8988T (cell line): ENCODE data around the gene IL10RA.
"Not testable (repeated sequence)": the region's sequence is repeated elsewhere in the genome, so short reads cannot be mapped to it uniquely, and the experiment has no call there.

Experiments
- DNase-seq: peaks from one replicate; pipeline ENCODE4 v3.0.0; 2011

The IL10RA gene

DNA sequence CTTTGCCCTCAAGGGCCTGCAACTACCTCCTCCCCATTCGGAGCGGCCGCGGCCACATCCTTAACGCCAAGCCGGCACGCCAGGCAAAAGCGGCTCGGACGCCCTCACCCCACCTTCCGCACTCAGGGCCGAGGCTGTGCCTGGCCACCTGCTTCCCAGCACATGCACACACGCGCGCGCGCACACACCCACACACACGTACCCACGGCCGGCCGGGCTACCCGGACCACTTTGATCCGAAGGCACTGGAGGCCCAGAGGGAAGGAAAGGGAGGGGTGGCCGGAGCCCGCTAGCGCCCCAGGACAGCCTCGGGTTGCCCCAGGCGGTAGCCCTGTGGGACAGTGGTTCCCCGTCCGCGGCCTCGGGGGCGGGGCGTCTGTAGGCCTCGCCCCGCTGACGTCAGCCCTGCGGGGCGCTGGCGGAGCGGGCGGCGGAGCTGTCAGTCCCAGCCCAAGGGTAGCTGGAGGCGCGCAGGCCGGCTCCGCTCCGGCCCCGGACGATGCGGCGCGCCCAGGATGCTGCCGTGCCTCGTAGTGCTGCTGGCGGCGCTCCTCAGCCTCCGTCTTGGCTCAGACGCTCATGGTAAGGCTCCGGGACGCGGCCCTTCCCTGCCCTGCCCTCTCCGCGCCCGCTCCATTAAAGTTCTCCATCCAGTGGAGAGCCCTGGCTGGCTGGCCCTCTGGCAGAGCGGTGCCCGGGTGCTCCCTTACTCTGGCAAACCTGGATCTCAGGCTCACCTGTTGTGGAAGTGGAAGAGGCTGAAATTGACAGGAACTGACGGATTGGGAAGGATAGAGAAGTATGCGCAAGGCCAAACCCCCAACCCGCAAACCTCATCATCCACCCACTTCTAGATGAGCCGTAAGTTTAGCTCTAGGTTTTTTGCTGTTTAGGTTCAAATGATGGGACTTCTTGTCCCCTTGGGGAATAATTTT, at the start of gene IL10RA:
IL10RA (plus strand) TSS at position 442 of the 935 bp plus-strand sequence; CDS start at position 516, 74 bp downstream.
- peak; percentile 98 for DNase-seq

DNA sequence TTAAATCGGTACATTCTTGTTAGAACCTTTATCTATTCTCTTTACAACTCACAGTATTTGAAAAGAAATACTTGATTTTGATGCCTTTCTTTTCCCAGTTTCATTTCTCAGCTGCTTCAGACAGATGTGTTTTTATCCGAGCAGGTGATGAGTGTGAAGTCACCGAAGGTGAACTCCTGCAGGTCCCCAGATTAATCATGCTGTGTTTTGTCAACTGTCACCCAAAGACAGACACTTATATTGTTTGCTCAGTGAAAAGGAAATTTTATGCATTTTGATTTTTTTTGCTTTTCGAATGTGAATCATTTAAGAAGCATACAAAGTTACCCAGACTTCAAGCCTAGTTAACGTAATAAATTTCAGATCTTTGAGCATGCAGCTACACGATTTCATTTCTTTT, 49.2 kb upstream of the IL10RA start:
- no peak for DNase-seq

DNA sequence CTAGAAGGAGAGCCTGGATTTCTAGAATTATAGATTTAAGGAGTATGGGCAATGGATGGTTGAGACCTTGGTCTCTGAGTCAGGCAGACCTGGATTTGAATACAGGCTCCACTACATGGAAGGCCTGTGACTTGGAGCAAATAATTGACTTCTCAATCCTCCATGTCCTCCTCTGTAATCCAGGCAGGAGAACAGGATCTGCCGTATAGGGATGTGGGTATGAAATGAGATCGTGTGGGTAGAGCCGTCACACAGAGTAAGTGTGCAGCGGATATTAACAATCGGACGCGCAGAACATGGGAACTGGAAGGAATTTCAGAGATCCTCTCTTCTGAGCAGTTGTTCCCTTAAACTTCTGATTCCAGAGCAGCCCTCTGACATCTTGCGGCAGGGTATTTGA, 45.5 kb upstream of the IL10RA start:
- no peak for DNase-seq

DNA sequence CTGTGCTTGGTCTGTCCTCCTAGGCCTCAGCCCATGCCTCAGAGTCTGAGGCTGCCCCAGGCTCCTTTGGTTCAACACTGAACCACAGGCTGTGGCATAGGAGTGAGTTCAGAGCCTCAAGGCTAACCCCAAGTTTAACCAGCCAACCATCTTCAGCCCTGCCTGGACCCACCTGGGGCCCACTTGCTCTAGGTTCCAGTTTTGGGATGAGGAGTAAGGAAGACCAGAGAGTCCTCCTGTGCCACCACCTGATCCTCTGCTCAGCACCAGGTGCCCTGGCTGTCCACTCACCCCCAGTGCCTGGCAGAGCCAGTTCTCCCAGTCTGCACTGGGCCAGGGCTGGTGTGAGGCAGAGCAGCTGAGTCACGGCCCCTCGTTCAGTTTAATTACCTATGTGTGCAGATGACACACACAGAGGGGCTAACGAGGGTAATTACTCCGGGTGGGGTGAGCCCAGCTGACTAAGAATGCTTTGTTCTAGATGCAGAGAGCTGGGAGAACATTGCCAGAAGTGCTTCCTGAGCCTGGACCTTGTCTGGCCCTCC, 45.0 kb upstream of the IL10RA start:
- no peak for DNase-seq

DNA sequence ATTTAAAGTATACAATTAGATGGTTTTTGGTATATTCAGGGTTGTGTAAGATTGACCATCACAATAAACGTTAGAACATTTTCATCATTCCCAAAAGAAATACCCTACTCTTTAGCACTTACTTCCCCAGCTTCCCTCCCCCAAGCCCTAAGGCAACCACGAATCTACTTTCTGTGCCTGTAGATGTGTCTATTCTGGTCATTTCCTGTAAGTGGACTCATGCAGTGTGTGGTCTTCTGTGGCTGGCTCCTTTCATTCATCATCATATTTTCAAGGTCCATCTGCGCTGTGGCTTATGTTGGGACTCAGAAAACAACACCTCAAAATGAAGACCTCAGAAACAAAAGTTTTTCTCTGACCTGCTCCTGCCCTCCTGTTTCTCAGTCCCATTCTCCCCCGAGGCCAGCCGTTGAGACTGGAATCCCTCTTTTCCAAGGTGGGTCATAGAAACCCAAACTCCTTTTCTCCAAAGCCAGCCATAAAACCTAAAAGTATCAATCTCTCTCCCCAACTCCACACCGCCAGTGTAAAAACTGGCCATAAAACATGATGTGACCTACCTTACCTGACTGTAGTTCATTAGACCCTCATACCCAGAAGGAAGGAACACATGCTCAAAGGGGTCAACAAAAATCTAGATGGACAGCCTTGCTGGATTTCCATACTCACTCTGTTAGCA, 44.1 kb upstream of the IL10RA start:
- no peak for DNase-seq

DNA sequence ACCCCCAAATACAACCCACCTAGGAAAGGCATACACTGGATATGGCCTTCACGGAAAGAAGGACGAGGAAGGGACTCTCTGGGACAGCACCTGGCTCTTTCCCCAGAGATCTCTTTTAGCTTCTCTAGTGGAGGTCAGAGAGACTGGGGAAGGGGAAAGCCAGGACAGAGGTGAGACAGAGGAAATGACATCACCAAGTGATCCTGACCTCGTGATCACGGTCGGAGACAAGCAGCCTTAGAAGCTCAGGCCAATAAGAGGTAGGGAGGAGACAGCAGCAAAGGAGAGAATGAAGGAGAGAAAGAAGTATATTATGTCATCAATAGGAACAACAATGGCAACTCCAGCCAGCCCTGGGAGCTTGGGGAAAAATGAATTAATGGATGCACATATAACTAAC, 41.6 kb upstream of the IL10RA start:
- DNase-seq: no peak

DNA sequence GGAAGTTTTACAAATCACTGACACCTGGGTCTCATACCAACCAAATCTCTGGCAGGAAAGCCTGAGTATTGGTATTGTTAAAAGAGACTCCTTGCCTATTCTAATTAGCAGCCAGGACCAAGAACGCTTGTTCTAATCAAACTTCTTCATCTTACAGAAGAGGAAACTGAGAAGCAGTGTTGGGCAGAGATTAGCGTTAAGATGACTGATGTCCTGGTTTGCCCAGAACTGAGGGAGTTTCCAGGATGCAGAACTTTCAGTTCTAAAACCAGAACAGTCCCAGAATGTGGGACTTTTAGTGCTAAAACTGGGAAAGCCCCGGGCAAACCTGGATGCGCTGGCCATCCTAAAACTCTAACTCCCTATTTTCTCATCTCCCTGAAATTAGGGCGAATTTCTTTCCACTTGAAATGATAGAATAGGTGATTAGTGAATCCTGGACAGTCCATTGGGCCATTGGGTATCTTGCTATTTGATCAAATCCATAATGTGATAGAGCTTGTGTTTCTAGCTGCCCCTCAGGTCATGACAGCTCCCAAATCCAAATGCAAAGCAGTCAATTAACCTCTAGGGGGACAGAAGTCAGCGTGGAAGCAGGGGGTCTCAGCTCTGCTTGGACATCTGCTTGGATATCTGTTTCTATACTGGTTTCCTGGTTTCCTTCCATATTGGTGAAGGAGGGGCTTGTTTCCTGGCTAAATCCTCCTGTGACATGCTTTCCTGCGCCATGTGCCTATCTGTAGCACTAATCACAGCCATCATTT, 41.0 kb upstream of the IL10RA start:
- DNase-seq: no peak

DNA sequence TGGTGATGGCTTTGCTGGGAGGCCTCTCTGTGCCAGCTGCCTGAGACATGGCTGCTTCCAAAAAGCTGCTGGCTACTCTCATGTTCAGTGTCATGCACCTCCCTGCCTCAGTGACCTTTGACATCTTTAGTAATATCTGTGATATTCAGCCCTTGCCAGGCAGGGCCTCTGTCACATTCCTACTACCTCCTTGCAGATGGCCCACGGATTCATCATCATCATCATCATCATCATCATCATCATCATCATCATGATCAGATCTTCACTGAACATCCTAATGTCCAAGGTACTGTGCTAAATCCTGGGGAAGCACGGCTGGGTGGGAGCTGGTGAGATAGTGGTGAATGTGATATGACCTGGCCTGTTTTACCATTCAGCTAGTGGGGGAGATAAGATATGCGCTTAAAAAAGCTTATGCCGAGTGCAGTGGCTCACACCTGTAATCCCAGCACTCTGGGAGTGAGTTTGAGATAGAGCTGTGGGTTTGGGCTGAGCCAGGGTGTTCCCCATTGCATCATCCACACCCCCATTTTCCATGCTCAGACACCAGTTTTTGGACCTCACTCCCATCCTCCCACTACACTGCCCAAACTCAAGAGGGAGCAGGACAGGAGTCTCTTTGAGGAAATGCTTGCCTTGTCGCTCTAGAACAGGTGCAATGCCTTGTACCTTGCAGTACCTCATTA, 39.9 kb upstream of the IL10RA start:
- DNase-seq: no peak

DNA sequence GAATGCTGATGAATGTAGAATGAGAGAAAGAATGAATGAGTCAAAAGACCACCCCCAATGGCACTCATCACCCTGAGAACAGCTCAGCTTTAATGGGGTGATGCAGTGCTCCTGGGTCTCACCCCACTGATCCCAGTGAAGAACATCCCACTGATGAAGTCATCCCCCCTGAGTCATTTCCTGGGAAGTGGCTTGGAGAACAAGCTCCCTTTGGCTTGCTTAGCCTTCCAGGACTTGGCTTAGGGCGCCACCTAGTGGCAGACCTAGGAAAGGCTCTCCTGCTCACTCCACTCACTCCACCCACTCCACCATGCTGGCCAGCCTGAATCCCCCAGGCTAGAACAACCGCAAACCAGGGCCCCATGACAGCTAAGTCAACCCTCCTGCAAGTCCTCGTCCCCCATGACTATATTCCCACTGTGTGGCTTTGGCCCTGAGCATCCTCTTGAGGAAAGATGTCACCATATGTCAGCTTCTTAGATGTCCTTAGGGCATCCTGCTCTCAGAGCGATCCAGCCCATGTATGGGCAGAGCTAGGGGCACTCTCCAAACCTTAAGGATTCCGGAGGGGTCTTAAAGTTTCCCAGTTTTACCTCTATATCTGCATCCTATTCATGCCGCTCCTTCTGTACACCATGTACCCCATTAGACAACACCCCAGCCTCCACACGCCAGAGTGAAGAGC, 39.2 kb upstream of the IL10RA start:
- DNase-seq: peak; percentile 68

DNA sequence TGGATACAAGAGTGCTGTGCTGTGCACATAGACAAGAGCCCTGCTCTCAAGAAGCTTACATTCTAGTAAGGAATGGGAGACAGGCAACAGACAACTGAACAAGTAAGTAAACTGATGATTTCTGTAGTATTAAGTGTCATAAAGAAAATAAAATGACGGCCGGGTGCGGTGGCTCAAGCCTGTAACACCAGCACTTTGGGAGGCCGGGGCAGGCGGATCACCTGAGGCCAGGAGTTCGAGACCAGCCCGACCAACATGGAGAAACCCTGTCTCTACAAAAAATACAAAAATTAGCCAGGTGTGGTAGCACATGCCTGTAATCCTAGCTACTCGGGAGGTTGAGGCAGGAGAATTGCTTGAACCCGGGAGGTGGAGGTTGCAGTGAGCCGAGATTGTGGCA, 38.4 kb upstream of the IL10RA start:
- DNase-seq: not testable (repeated sequence)

DNA sequence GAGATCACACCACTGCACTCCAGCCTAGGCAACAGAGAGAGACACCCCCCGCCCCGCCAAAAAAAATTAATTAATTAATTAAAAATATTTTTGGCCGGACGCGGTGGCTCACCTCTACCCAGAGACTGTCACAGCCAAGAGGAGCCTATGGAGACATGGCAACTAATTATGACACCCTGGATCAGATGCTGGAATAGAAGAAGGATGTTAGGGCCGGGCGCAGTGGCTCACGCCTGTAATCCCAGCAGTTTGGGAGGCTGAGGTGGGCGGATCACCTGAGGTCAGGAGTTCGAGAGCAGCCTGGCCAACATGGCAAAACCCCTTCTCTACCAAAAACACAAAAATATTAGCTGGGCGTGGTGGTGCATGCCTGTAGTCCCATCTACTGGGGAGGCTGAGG, 37.7 kb upstream of the IL10RA start:
- not testable (repeated sequence) for DNase-seq

DNA sequence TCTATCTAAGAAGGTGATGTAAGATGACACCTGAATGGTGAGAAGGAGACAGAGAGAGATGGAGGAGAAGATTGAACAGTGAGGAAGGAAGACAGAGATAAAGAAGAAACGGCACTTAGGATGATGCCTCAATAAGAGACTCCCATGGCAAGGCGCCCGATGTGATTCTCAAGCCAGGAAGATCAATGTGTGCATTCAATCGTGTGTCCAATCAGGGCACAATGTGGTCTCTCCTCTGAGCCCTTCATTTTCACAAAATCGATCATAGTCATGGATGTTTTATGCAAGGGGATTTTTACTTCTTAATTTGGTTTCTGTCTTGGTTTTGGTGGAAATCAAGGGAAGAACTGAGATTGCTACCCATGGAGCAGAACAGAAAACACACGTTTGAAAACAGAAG, 37.1 kb upstream of the IL10RA start:
- no peak for DNase-seq

DNA sequence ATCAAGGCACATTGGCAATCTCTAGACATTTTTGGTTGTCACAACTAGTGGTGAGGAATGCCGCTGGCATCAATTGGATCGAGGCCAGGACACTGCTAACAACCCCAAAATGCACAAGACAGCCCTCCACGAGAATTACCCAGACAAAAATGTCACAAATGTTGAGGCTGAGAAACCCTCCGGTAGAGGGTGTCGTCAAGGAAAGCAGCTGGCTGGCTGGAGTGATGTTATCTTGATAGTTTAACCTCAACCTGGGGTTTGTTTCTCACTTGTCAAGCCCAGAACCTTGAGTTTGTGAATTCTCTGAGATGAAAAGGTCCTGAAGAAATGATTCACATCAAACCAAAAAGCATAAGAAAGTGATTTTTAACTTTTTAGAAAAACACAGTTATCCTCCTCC, 35.9 kb upstream of the IL10RA start:
- DNase-seq: no peak

DNA sequence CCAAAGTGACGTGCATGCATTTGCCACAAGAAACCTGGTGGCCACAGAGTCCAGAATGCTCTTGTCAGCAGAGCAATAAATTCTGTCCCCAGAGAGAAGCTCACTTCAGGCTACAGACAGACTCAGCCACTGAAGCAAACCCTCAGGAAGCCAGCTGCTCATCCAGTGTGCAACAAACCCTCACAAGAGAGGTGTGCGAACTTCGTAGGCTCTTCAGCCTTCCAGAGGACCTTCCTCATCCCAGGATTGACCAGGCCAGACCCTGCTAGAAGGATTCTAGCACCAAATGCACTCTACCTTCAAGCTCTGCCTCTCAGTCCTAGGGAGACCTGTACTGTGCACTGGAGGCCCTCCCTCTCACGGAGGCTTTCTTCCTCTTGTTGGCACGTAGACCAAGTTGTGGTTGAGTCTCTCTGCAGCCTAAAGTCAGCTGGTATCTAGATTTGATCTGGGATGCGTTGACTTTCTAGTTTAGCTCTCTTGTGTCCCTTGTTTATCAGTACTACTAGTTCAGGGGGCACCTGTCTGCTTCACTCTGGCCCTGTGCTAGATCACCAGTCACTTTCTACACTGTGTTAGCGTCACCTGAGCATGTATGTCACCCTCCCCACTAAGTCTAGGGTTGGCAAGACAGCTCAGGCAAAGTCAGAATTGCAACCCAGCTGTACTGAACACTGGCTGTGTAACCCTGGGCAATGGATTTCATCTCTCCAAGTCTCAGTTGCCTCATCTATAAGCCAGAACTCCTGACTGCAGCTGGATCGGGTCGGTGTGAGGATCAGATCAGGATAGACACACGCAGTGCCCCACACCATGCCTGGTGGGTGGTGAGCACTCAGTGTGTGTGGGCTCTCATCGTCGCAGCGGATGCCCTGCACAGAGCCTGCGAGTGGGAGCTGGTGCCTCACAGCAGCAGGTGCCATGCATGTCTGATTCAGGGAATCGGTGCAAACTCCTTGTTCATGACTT, 34.9 kb upstream of the IL10RA start:
- no peak for DNase-seq

DNA sequence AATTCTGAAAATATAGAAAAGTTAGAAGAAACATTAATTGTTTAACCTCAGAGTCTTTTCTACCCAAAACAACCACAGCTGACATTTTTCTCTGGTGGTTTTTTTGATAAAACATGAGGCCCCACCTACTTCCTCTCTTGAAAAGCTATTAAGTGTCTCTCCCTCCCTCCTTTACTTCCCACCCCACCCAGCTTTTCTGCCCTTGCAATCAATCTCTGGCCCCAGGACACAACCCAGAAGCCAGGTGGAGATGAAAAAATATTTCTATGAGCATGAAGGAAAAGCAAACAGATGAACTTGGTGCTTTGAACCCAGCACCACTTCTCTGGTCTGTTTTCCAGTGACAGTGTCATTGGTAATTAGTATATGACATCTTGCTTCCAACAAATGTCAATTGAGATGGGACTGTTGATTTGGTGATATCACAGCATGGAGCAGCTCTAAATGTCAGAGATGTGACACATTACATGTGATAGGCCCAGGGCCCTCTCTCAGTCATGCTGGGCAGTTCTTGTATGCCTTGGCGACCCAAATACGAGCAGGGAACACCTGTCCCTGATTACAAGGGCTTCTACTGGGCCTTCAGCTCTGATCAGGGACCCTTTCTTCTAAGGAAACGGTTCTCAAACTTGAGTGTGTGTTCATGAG, 33.0 kb upstream of the IL10RA start:
- DNase-seq: no peak

DNA sequence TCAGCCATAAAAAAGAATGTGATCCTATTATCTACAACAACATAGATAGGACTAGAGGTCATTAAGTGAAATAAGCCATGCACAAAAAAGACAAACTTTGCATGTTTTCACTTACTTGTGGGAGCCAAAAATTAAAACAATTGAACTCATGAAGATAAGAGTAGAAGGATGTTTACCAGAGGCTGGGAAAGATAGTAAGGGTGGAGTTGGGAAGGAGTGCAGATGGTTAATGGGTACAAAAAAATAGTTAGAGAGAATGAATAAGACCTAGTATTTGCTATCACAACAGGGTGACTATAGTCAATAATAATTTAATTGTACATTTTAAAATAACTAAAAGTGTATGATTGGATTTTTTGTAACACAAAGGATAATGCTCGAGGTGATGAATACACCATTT, 27.2 kb upstream of the IL10RA start:
- no peak for DNase-seq

DNA sequence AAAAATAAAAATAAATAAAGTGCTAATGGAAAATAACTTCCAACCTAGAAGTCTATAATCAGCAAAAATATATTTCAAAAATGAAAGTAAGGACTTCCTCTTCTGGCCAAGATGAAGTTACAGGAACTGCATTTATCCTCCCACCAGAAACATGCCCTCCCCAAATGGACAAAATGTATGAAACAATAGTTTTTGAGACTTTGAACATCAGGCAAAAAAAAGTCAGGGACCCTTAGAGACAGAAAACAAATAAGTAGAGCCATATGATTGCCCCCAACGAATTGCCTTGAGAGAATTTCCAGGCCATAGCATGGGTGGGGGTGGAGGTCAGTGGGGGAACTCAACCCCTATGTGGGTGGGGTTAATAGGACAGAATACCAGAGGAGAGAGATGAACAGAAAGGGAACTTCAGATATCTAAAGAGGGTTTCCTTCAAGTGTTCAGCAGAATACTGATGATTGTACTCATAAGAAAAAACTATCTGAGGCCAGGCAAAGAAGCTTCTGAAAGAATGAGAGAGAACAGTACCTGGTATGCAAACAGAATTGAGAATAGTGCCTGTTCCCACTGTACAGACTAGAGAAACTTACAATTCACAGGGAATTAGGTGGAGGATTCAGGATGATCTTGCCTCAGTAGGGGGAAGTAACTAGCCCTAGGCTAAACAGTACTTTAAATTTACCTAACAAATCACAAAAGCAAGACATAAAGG, 26.6 kb upstream of the IL10RA start:
- no peak for DNase-seq

DNA sequence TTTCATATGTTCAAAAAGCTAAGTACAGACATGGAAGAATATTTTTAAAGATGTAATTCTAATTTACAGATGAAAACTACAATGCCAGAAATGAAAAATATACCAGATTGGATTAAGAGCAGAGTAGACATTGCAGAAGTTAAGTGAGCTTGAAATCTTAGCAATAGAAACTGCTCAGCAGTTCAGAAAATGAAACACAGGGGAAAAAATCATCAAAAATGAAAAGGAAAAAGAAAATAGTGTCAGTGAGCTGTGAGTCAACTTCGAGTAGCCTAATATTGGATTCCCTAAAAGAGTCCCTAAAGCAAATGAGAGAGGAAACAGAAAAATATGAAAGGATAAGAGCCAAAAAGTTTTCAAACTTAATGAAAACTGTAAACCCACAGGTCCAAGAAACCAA, 25.8 kb upstream of the IL10RA start:
- DNase-seq: no peak

DNA sequence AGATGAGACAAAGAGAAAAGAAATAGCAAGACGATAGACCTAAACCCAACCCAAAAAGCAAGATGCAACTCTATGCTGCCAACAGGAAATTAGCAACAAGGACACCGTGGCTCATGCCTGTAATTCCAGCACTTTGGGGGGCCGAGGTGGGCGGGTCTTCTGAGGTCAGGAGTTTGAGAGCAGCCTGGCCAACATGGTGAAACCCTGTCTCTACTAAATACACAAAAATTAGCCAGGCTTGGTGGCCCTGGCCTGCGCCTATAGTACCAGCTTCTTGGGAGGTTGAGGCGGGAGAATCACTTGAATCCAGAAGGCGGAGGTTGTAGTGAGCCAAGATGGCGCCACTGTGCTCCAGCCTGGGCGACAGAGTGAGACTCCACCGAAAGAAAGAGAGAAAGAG, 24.3 kb upstream of the IL10RA start:
- no peak for DNase-seq

DNA sequence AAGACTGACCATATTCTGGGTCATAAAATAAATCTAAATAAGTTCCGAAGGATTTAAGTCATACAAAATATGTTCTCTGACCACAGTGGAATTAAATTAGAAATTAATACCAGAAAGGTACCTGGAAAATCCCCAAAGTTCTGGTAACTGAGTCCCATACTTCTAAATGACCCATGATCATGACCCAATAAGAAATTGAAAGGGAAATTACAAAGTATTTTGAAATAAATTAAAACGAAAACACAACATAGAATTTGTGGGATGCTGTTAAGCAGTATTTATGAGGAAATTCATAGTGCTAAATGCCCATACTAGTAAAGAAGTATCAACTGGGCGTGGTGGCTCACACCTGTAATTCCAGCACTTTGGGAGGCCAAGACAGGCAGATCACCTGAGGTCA, 23.4 kb upstream of the IL10RA start:
- no peak for DNase-seq
